A549 (cell line): Measurements from ENCODE around the gene ATXN7. TPM values are rescaled to one million over a fixed set of nuclear protein-coding genes. Genes with fewer than 3 reads are reported as not detected.

ENCODE experiments used
- ATAC-seq, 2 experiments: fragments of 200-7000 bp in 1 of 2; fragments of >200 bp in 1 of 2; cut with Nextera tagmentation in 1 of 2; cut with Tn5 transposase in 1 of 2; 3 replicates each; pipeline versions ENCODE4 v1.8.0 to v1.9.1; 2018 to 2020; ENCODE audit warnings: mild to moderate bottlenecking in 1 of 2, moderate library complexity in 1 of 2
- CTCF ChIA-PET: fragments of 300-600 bp; sonication (Branson Sonifier 250); formaldehyde crosslinking; extraction: SDS; loops from one replicate; lab custom pipeline; 2021; ENCODE audit warnings: antibody characterized with exemption, inconsistent platforms; lab: Yijun Ruan, JAX
- POLR2A ChIA-PET: fragments of 350-600 bp; formaldehyde crosslinking; extraction: SDS; loops from one replicate; lab custom pipeline; 2021; ENCODE audit warnings: antibody characterized with exemption, inconsistent platforms; lab: Yijun Ruan, JAX
- DNase-seq, 2 experiments: peaks; one replicate each; pipeline versions ENCODE4 v3.0.0 to v3.0.0-alpha.2; 2011 to 2016; ENCODE audit warnings: low read depth in 1 of 2, low spot score in 1 of 2
- FAIRE-seq: peaks from 2 replicates; lab custom pipeline; 2011; peaks lifted over from hg19 to GRCh38; lab: Jason Lieb, UNC
- H3K27ac ChIP-seq, 2 experiments: fragments of >200 bp; sonication (Bioruptor Twin); formaldehyde crosslinking; 3 replicates each; pipeline ENCODE4 v1.5.1; 2016 to 2017
- H3K4me1 ChIP-seq: fragments of >200 bp; sonication (Bioruptor Twin); formaldehyde crosslinking; 3 replicates; pipeline ENCODE4 v1.6.1; 2016
- H3K4me2 ChIP-seq: fragments of >200 bp; sonication (Bioruptor Twin); formaldehyde crosslinking; 3 replicates; pipeline ENCODE4 v1.6.1; 2016
- H3K4me3 ChIP-seq: fragments of >200 bp; sonication (Bioruptor Twin); formaldehyde crosslinking; 3 replicates; pipeline ENCODE4 v1.5.1; 2016
- H3K9me3 ChIP-seq: fragments of >200 bp; sonication (Bioruptor Twin); formaldehyde crosslinking; 3 replicates; pipeline ENCODE4 v1.6.1; 2016
- ATOH8 ChIP-seq: fragments of 250-450 bp; sonication (Bioruptor Pico); IDR thresholded peaks from 2 replicates; pipeline ENCODE4 v1.5.0; 2020; ENCODE audit warnings: low read depth, mild to moderate bottlenecking, moderate library complexity
- BCL3 ChIP-seq: fragments of >200 bp; sonication (Bioruptor Twin); formaldehyde crosslinking; IDR thresholded peaks from 3 replicates; pipeline ENCODE4 v1.6.1; 2016
- CBX2 ChIP-seq: fragments of 200-600 bp; sonication (generic); IDR thresholded peaks from 2 replicates; pipeline ENCODE4 v1.6.1; 2016; ENCODE audit warnings: low read depth, mild to moderate bottlenecking, borderline replicate concordance
- CEBPB ChIP-seq, 2 experiments: fragments of >200 bp in 1 of 2; sonication (Bioruptor Twin) in 1 of 2; formaldehyde crosslinking in 1 of 2; IDR thresholded peaks; 2 replicates each; pipeline ENCODE4 v1.6.1; 2012 to 2016
- CHD4 ChIP-seq: fragments of 200-600 bp; sonication (generic); IDR thresholded peaks from 2 replicates; pipeline ENCODE4 v1.6.1; 2016; ENCODE audit warnings: antibody characterized with exemption, mild to moderate bottlenecking, borderline replicate concordance
- CTCF ChIP-seq: fragments of >200 bp; sonication (Bioruptor Twin); formaldehyde crosslinking; IDR thresholded peaks from 3 replicates; pipeline ENCODE4 v1.5.1; 2016
- EHMT2 ChIP-seq: fragments of 200-600 bp; sonication (generic); IDR thresholded peaks from 2 replicates; pipeline ENCODE4 v1.6.1; 2016; ENCODE audit warnings: antibody characterized with exemption, low read depth, mild to moderate bottlenecking, moderate library complexity
- FOSL2 ChIP-seq, 2 experiments: fragments of 450-650 bp in 1 of 2; fragments of >200 bp in 1 of 2; sonication (Bioruptor Twin) in 1 of 2; formaldehyde crosslinking; IDR thresholded peaks; 2 replicates each; pipeline versions ENCODE4 v1.5.0 to v1.6.1; 2016 to 2020; ENCODE audit warnings: mild to moderate bottlenecking in 1 of 2, moderate library complexity in 1 of 2
- GATA3 ChIP-seq: IDR thresholded peaks from 2 replicates; pipeline ENCODE4 v1.6.1; 2012; ENCODE audit warnings: borderline replicate concordance
- HDAC2 ChIP-seq: fragments of 200-600 bp; sonication (generic); IDR thresholded peaks from 2 replicates; pipeline ENCODE4 v1.6.1; 2016
- HES2 ChIP-seq: fragments of >200 bp; sonication (Bioruptor Twin); formaldehyde crosslinking; IDR thresholded peaks from 2 replicates; pipeline ENCODE4 v1.6.1; 2016
- HEYL ChIP-seq: fragments of 250-450 bp; sonication (Bioruptor Pico); IDR thresholded peaks from 2 replicates; pipeline ENCODE4 v1.8.0; 2021; ENCODE audit warnings: mild to moderate bottlenecking, moderate library complexity
- HOXB13 ChIP-seq: fragments of 250-450 bp; sonication (Bioruptor Pico); IDR thresholded peaks from 2 replicates; pipeline ENCODE4 v1.5.0; 2020; ENCODE audit warnings: low read depth, mild to moderate bottlenecking, moderate library complexity
- JUNB ChIP-seq: fragments of >200 bp; sonication (Bioruptor Twin); formaldehyde crosslinking; IDR thresholded peaks from 2 replicates; pipeline ENCODE4 v1.6.1; 2016
- KDM1A ChIP-seq: fragments of 200-600 bp; sonication (generic); IDR thresholded peaks from 2 replicates; pipeline ENCODE4 v1.6.1; 2016; ENCODE audit warnings: low read depth, mild to moderate bottlenecking
- KDM5A ChIP-seq: fragments of 200-600 bp; sonication (generic); IDR thresholded peaks from 2 replicates; pipeline ENCODE4 v1.6.1; 2016; ENCODE audit warnings: antibody characterized with exemption, mild to moderate bottlenecking
- MAZ ChIP-seq: fragments of 150-350 bp; IDR thresholded peaks from 2 replicates; pipeline ENCODE4 v1.6.1; 2014; ENCODE audit warnings: antibody characterized with exemption, low read depth, low read length, borderline replicate concordance
- NPAS2 ChIP-seq: fragments of 250-450 bp; sonication (Bioruptor Pico); IDR thresholded peaks from 2 replicates; pipeline ENCODE4 v1.8.0; 2022; ENCODE audit warnings: mild to moderate bottlenecking, moderate library complexity, borderline replicate concordance
- RAD21 ChIP-seq, 2 experiments: fragments of >200 bp in 1 of 2; sonication (Bioruptor Twin) in 1 of 2; formaldehyde crosslinking in 1 of 2; IDR thresholded peaks in 1 of 2; conservative IDR thresholded peaks in 1 of 2; 2 replicates in 1 of 2; 3 replicates in 1 of 2; pipeline ENCODE4 v1.6.1; 2012 to 2018; ENCODE audit warnings: inconsistent platforms in 1 of 2
- REST ChIP-seq: fragments of 200-600 bp; sonication (generic); IDR thresholded peaks from 2 replicates; pipeline ENCODE4 v1.6.1; 2016; ENCODE audit warnings: antibody characterized with exemption, mild to moderate bottlenecking, moderate library complexity
- RNF2 ChIP-seq: fragments of 200-600 bp; sonication (generic); IDR thresholded peaks from 2 replicates; pipeline ENCODE4 v1.6.1; 2016; ENCODE audit warnings: low read depth, mild to moderate bottlenecking, antibody characterized with exemption, moderate library complexity, borderline replicate concordance
- TFCP2L1 ChIP-seq: fragments of 250-450 bp; sonication (Bioruptor Pico); IDR thresholded peaks from 2 replicates; pipeline ENCODE4 v1.5.0; 2021; ENCODE audit warnings: mild to moderate bottlenecking
- ZC3H11A ChIP-seq: fragments of 450-650 bp; IDR thresholded peaks from 2 replicates; pipeline ENCODE4 v1.6.1; 2014; ENCODE audit warnings: antibody characterized with exemption, mild to moderate bottlenecking
- ZNF302 ChIP-seq: fragments of 250-450 bp; sonication (Bioruptor Pico); IDR thresholded peaks from 2 replicates; pipeline ENCODE4 v1.9.0; 2021; ENCODE audit warnings: inconsistent platforms, mild to moderate bottlenecking, moderate library complexity
- ZSCAN20 ChIP-seq: fragments of 250-450 bp; sonication (Bioruptor Pico); IDR thresholded peaks from 2 replicates; pipeline ENCODE4 v1.8.0; 2022; ENCODE audit warnings: mild to moderate bottlenecking, moderate library complexity
- WGBS: methylation state at CpG from one replicate; pipeline ENCODE4 v1.1.6; 2017; ENCODE audit errors: missing lambda C conversion rate; 5-methylcytosine and 5-hydroxymethylcytosine counted together
- polyA plus RNA-seq, 4 experiments: library from polyadenylated mRNA; depleted of rRNA in 3 of 4; stranded (reverse); fragments of >200 nt; fragmentation: RNase III in 1 of 4; extraction: RNeasy Plus Mini Kit Qiagen cat#74134 plus additional on column Dnase treatment in 1 of 4; gene quantifications; 2 replicates in 3 of 4; 3 replicates in 1 of 4; pipeline ENCODE4 v1.2.3, GENCODE V29; 2011 to 2017

Gene ATXN7
- polyA plus RNA-seq, 2 of the 4 experiments (the other 2 are of a cell fraction), result 5.4 to 7.3 TPM

GRCh38 chr3:63874769-63875168, 11.1 kb downstream of the ATXN7 start (continued):
- TF ChIP-seq HDAC2, result no peak
- no peak for TF ChIP-seq BCL3
- TF ChIP-seq CHD4, result no peak
- TF ChIP-seq ZC3H11A, result no peak
- no peak for TF ChIP-seq FOSL2 (IDR thresholded peaks at IDR 0.05)
- no peak for TF ChIP-seq FOSL2 (CRISPR knock-in tag; IDR thresholded peaks at IDR 0.05)

GRCh38 chr3:63875510-63875909, 11.8 kb downstream of the ATXN7 start:
- FAIRE-seq (no peak), ATAC-seq (no peak), DNase-seq (no peak)
- ChIA-PET POLR2A (no interaction called here), CTCF (no interaction called here)
- H3K9me3 ChIP-seq, result no peaks in the 10 kb centered on the region
- H3K4me2 ChIP-seq, result no peak overlapping the region
- H3K4me3 ChIP-seq, result no peak overlapping the region
- no peaks in the 10 kb centered on the region for H3K4me1 ChIP-seq
- WGBS, result 79% methylated on average over 2 of the region's 2 CpGs
- no peak for TF ChIP-seq KDM1A
- TF ChIP-seq ZNF302 (CRISPR knock-in tag), result no peak
- TF ChIP-seq NPAS2 (CRISPR knock-in tag), result no peak
- no peak for TF ChIP-seq ZC3H11A
- TF ChIP-seq RAD21 (conservative IDR thresholded peaks at IDR 0.05 in 1 of 2, IDR thresholded peaks at IDR 0.05 in 1 of 2), result no peak
- no peak for TF ChIP-seq RNF2
- TF ChIP-seq HEYL (CRISPR knock-in tag), result no peak
- no peak for TF ChIP-seq JUNB
- no peak for TF ChIP-seq ATOH8 (CRISPR knock-in tag)
- no peak for TF ChIP-seq HES2
- no peak for TF ChIP-seq MAZ
- TF ChIP-seq FOSL2 (IDR thresholded peaks at IDR 0.05), result no peak
- no peak for TF ChIP-seq FOSL2 (CRISPR knock-in tag; IDR thresholded peaks at IDR 0.05)
- no peak for TF ChIP-seq EHMT2
- no peak for TF ChIP-seq TFCP2L1 (CRISPR knock-in tag)
- no peak overlapping the region for H3K27ac ChIP-seq

- ATAC-seq, result no peak
- CTCF ChIA-PET, result interaction anchor here (0.9 kb wide), 1 partner anchor 18 kb away, joined by 3 read pairs; no protein-coding TSS in a partner anchor
- H3K9me3 ChIP-seq, result no peaks in the 10 kb centered on the region
- POLR2A ChIA-PET, result no interaction called here
- H3K4me3 ChIP-seq, result no peak overlapping the region
- H3K4me2 ChIP-seq, result no peak overlapping the region
- WGBS, result 87% methylated on average over 3 of the region's 3 CpGs
- H3K4me1 ChIP-seq, result no peaks in the 10 kb centered on the region
- FAIRE-seq, result no peak
- H3K27ac ChIP-seq, result no peak overlapping the region
- no peak for DNase-seq
- TF ChIP-seq CEBPB (IDR thresholded peaks at IDR 0.05) (no peak), HES2 (no peak), CBX2 (no peak), ZNF302 (CRISPR knock-in tag) (no peak), ZSCAN20 (CRISPR knock-in tag) (no peak), ATOH8 (CRISPR knock-in tag) (no peak), HOXB13 (no peak), KDM5A (no peak), CTCF (no peak), REST (no peak), GATA3 (no peak)
Measured at GRCh38 chr3:63876260-63876659, 12.6 kb downstream of the ATXN7 start.
